GM21576 (cell line): ENCODE data around the gene NUBPL.

Source experiments
- ATAC-seq: cut with Tn5 transposase; IDR thresholded peaks from one replicate; pipeline ENCODE4 v1.9.1; 2021; ENCODE audit warnings: mild to moderate bottlenecking, moderate library complexity; ENCODE audit not compliant: unreplicated experiment

NUBPL gene

DNA sequence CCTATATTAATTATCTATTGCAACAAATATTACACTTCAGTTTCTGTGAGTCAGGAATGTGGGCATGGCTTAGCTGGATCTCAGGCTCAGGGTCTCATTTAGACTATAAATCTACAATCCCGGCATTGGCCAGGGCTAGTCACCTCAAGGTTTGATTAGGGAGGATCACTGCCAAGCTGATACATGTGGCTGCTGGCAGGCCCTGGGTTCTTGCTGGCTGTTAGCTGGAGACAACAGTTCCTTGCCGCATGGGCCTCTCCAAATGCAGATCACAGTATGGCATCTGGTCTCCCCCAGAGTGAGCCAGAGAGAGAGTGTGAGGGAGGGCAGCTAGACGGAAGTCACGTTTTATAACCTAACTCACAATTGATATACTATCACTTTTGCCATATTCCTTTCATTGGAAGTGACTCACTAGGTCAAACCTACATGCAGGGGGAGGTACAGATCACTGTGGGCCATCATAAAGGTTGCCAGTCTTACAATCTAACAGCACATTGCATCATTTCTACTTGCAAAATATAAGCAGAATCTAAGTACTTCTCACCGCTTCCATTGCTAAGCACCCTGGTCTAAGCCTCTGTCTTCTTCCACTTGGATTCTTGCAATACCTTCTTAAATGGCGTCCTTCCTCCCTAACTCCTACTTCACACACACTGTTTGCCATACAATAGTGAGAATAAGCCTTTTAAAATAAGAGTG lies 341.9 kb downstream of the NUBPL start:
- no peak for ATAC-seq

DNA sequence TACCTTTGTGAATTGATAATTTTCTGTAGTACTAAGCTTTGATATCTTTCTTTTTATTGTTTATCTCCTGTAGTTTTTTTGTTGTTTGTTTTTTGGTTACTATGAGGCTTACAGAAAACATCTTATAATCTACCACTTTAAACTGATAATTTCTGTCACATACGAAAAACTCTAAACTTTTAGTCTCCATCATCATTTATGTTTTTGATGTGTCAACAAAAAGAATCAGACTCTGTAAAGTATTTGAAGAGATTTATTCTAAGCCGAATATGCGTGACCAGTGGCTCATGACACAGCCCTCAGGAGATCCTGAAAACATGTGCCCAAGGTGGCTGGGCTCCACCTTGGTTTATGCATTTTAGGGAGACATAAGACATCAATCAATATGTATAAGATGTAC lies 348.8 kb downstream of the NUBPL start:
- ATAC-seq, result no peak
